H9 (cell line): Measurements from ENCODE around the gene MRPL40. TPM values are rescaled to one million over a fixed set of nuclear protein-coding genes. Genes with fewer than 3 reads are reported as not detected.

Experiments used
- DNase-seq: peaks from one replicate; pipeline ENCODE4 v3.0.0-alpha.2; 2017
- H2AFZ ChIP-seq: one replicate; pipeline ENCODE4 v1.6.1; 2013; ENCODE audit warnings: mild to moderate bottlenecking, low read length, control low read depth, moderate library complexity
- H2AK5ac ChIP-seq: 2 replicates; pipeline ENCODE4 v1.6.1; 2013; ENCODE audit warnings: low read length, control low read depth, mixed read lengths; ENCODE audit not compliant: insufficient read length
- H2BK120ac ChIP-seq: one replicate; pipeline ENCODE4 v1.6.1; 2013; ENCODE audit warnings: low read depth, mild to moderate bottlenecking, low read length, control low read depth, inconsistent platforms; ENCODE audit not compliant: poor library complexity, severe bottlenecking
- H2BK12ac ChIP-seq: 2 replicates; pipeline ENCODE4 v1.6.1; 2013; ENCODE audit warnings: low read length, control low read depth, mixed read lengths, low read depth; ENCODE audit not compliant: insufficient read length
- H2BK15ac ChIP-seq: 2 replicates; pipeline ENCODE4 v1.6.1; 2013; ENCODE audit warnings: low read depth, low read length, control low read depth
- H2BK20ac ChIP-seq: one replicate; pipeline ENCODE4 v1.6.1; 2013; ENCODE audit warnings: low read depth, mild to moderate bottlenecking, low read length, control low read depth, inconsistent platforms; ENCODE audit not compliant: poor library complexity, severe bottlenecking
- H2BK5ac ChIP-seq: 2 replicates; pipeline ENCODE4 v1.6.1; 2013; ENCODE audit warnings: low read length, control low read depth, mixed read lengths; ENCODE audit not compliant: insufficient read length
- H3K14ac ChIP-seq: 2 replicates; pipeline ENCODE4 v1.6.1; 2013; ENCODE audit warnings: low read length, control low read depth; ENCODE audit not compliant: insufficient read depth
- H3K18ac ChIP-seq: 2 replicates; pipeline ENCODE4 v1.6.1; 2013; ENCODE audit warnings: low read depth, mild to moderate bottlenecking, mixed read lengths, low read length, control low read depth; ENCODE audit not compliant: insufficient read length
- H3K23ac ChIP-seq: 2 replicates; pipeline ENCODE4 v1.6.1; 2013; ENCODE audit warnings: low read length, control low read depth, mixed read lengths, low read depth; ENCODE audit not compliant: insufficient read length
- H3K23me2 ChIP-seq: 2 replicates; pipeline ENCODE4 v1.6.1; 2013; ENCODE audit warnings: low read depth, mild to moderate bottlenecking, mixed read lengths, low read length, control low read depth; ENCODE audit not compliant: insufficient read length, poor library complexity, severe bottlenecking
- H3K27ac ChIP-seq: 2 replicates; pipeline ENCODE4 v1.5.1; 2013; ENCODE audit warnings: low read length, control low read depth, mixed read lengths, low read depth; ENCODE audit not compliant: insufficient read length
- H3K27me3 ChIP-seq: 2 replicates; pipeline ENCODE4 v1.6.1; 2013; ENCODE audit warnings: low read length, control low read depth, inconsistent platforms; ENCODE audit not compliant: insufficient read depth
- H3K4ac ChIP-seq: 2 replicates; pipeline ENCODE4 v1.6.1; 2013; ENCODE audit warnings: low read depth, mild to moderate bottlenecking, control low read depth, inconsistent platforms, low read length, moderate library complexity
- H3K4me1 ChIP-seq: 2 replicates; pipeline ENCODE4 v1.6.1; 2013; ENCODE audit warnings: low read length, control low read depth, inconsistent platforms; ENCODE audit not compliant: insufficient read depth
- H3K4me2 ChIP-seq: 2 replicates; pipeline ENCODE4 v1.6.1; 2013; ENCODE audit warnings: low read length, control low read depth, mixed read lengths; ENCODE audit not compliant: insufficient read length, insufficient read depth
- H3K56ac ChIP-seq: 2 replicates; pipeline ENCODE4 v1.6.1; 2013; ENCODE audit warnings: low read depth, mild to moderate bottlenecking, mixed read lengths, low read length, control low read depth; ENCODE audit not compliant: insufficient read length
- H3K79me1 ChIP-seq: 2 replicates; pipeline ENCODE4 v1.6.1; 2013; ENCODE audit warnings: low read depth, mild to moderate bottlenecking, moderate library complexity, low read length, control low read depth, inconsistent platforms; ENCODE audit not compliant: insufficient read depth, poor library complexity, severe bottlenecking
- H3K79me2 ChIP-seq: 2 replicates; pipeline ENCODE4 v1.6.1; 2013; ENCODE audit warnings: low read length, control low read depth, inconsistent platforms; ENCODE audit not compliant: insufficient read depth
- H3K9ac ChIP-seq: 2 replicates; pipeline ENCODE4 v1.6.1; 2013; ENCODE audit warnings: low read length, control low read depth, mixed read lengths; ENCODE audit not compliant: insufficient read length; ENCODE audit errors: extremely low read depth
- H3K9me3 ChIP-seq: one replicate; pipeline ENCODE4 v1.6.1; 2013; ENCODE audit warnings: low read depth, low read length, inconsistent platforms; ENCODE audit not compliant: control insufficient read depth
- H3T11ph ChIP-seq: one replicate; pipeline ENCODE4 v1.6.1; 2013; ENCODE audit warnings: mild to moderate bottlenecking, low read length, control low read depth, inconsistent platforms
- H4K20me1 ChIP-seq: one replicate; pipeline ENCODE4 v1.6.1; 2013; ENCODE audit not compliant: control insufficient read depth, insufficient read length, insufficient read depth
- H4K5ac ChIP-seq: 2 replicates; pipeline ENCODE4 v1.6.1; 2013; ENCODE audit warnings: low read depth, mild to moderate bottlenecking, mixed read lengths, low read length, control low read depth; ENCODE audit not compliant: insufficient read length
- H4K8ac ChIP-seq: replicated peaks from 2 replicates; pipeline ENCODE4 v1.6.1; 2013; ENCODE audit warnings: low read length, control low read depth, mixed read lengths, low read depth; ENCODE audit not compliant: insufficient read length
- H4K91ac ChIP-seq: 2 replicates; pipeline ENCODE4 v1.6.1; 2013; ENCODE audit warnings: low read depth, mild to moderate bottlenecking, moderate library complexity, mixed read lengths, low read length, control low read depth; ENCODE audit not compliant: insufficient read length
- H3K27ac Mint-ChIP-seq, 3 experiments: 2 replicates in 2 of 3; 3 replicates in 1 of 3; pipeline ENCODE4 v1.8.0; 2020 to 2021; ENCODE audit warnings: mixed read lengths in 3 of 3, mild to moderate bottlenecking in 1 of 3, moderate library complexity in 1 of 3
- H3K27me3 Mint-ChIP-seq: 2 replicates; pipeline ENCODE4 v1.8.0; 2021; ENCODE audit warnings: low read depth, mild to moderate bottlenecking, moderate library complexity, mixed read lengths
- H3K36me3 Mint-ChIP-seq, 3 experiments: 2 replicates in 2 of 3; 3 replicates in 1 of 3; pipeline ENCODE4 v1.8.0; 2020 to 2021; ENCODE audit warnings: low read depth in 3 of 3, mixed read lengths in 3 of 3; ENCODE audit not compliant: insufficient read depth in 1 of 3
- H3K4me1 Mint-ChIP-seq, 2 experiments: 2 replicates each; pipeline ENCODE4 v1.8.0; 2020; ENCODE audit warnings: mixed read lengths in 2 of 2
- H3K4me3 Mint-ChIP-seq, 2 experiments: 2 replicates in 1 of 2; 3 replicates in 1 of 2; pipeline ENCODE4 v1.8.0; 2020 to 2021; ENCODE audit warnings: mild to moderate bottlenecking in 2 of 2, mixed read lengths in 2 of 2, moderate library complexity in 1 of 2
- H3K9me3 Mint-ChIP-seq, 2 experiments: 2 replicates in 1 of 2; 3 replicates in 1 of 2; pipeline ENCODE4 v1.8.0; 2020; ENCODE audit warnings: mild to moderate bottlenecking in 2 of 2, mixed read lengths in 2 of 2, moderate library complexity in 1 of 2
- WGBS: extraction: QIAGEN DNeasy Blood & Tissue Kit; methylation state at CpG from one replicate; pipeline ENCODE4 v1.1.7; 2013; ENCODE audit warnings: missing lambda C conversion rate, low lambda C conversion rate, mixed read lengths; ENCODE audit not compliant: insufficient read length; ENCODE audit errors: extremely low coverage; 5-methylcytosine and 5-hydroxymethylcytosine counted together
- total RNA-seq: library from RNA; stranded (reverse); gene quantifications from 2 replicates; pipeline ENCODE4 v1.2.1, GENCODE V29; 2021
- TF ChIP-seq, protein P1 (sequence below): fragments of 200-600 bp; sonication (generic); conservative IDR thresholded peaks from 3 replicates; pipeline ENCODE4 v1.8.0; 2021; ENCODE audit warnings: antibody characterized with exemption, mild to moderate bottlenecking

MRPL40 gene
- total RNA-seq, 1 experiment from 2014 or later = 15.2 TPM

DNA sequence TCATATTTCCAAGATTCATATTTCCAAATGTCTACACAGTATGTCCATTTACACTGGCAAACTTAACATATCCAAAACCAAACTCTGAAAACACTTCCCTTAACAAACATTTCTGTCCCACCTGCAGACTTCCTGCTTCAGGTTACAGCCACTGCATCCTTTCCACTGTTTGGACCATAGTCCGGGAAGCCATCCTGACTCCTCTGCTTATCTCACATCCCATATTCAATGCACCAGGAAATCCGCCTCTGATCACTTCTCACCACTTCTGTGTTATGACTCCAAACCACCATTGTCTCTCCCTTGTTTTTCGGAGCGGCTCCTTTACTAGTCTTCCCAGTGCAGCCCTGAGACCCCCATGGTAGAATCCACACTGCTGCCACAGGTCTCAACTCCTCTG is 30.9 kb upstream of the MRPL40 start:
- no CpG with 5 or more reads among the region's 4 CpGs for WGBS
- Histone ChIP-seq H3K9ac (no peak overlapping the region), H3K79me2 (no peaks in the 10 kb centered on the region), H2BK15ac (no peak overlapping the region), H3T11ph (no peak overlapping the region), H4K5ac (no peak overlapping the region), H3K14ac (no peak overlapping the region), H3K23me2 (no peaks in the 10 kb centered on the region), H3K56ac (no peak overlapping the region), H2AFZ (no peak overlapping the region), H2BK12ac (no peak overlapping the region), H4K8ac (no peak overlapping the region), H3K27me3 (no peaks in the 10 kb centered on the region), H3K4ac (no peak overlapping the region), H2BK5ac (no peak overlapping the region), H3K27ac (no peak overlapping the region), H3K18ac (no peak overlapping the region), H3K79me1 (no peaks in the 10 kb centered on the region), H3K4me2 (no peak overlapping the region), H2BK20ac (no peak overlapping the region), H3K9me3 (no peaks in the 10 kb centered on the region), H4K91ac (no peak overlapping the region), H3K23ac (no peak overlapping the region), H2AK5ac (no peak overlapping the region), H2BK120ac (no peak overlapping the region), H4K20me1 (no peaks in the 10 kb centered on the region), H3K4me1 (no peaks in the 10 kb centered on the region)
- DNase-seq = no peak
- TF ChIP-seq, protein P1, sequence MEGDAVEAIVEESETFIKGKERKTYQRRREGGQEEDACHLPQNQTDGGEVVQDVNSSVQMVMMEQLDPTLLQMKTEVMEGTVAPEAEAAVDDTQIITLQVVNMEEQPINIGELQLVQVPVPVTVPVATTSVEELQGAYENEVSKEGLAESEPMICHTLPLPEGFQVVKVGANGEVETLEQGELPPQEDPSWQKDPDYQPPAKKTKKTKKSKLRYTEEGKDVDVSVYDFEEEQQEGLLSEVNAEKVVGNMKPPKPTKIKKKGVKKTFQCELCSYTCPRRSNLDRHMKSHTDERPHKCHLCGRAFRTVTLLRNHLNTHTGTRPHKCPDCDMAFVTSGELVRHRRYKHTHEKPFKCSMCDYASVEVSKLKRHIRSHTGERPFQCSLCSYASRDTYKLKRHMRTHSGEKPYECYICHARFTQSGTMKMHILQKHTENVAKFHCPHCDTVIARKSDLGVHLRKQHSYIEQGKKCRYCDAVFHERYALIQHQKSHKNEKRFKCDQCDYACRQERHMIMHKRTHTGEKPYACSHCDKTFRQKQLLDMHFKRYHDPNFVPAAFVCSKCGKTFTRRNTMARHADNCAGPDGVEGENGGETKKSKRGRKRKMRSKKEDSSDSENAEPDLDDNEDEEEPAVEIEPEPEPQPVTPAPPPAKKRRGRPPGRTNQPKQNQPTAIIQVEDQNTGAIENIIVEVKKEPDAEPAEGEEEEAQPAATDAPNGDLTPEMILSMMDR = no peak
- no peak overlapping the region for H3K27ac Mint-ChIP-seq
- H3K27me3 Mint-ChIP-seq = no peaks in the 10 kb centered on the region; the same call in 1 of the 2 replicates
- peaks cover 14 to 70% (median 39%) of the 10 kb centered on the region in 3 experiments; a peak in 6 of 7 replicates for H3K36me3 Mint-ChIP-seq
- H3K4me3 Mint-ChIP-seq = no peak overlapping the region
- H3K9me3 Mint-ChIP-seq = no peaks in the 10 kb centered on the region
- no peaks in the 10 kb centered on the region for H3K4me1 Mint-ChIP-seq
